RCC 7860 (cell line): ENCODE results near the gene DSG2.
"Not testable (repeated sequence)": the region's sequence is repeated elsewhere in the genome, so short reads cannot be mapped to it uniquely, and the experiment has no call there.

Source experiments
- DNase-seq: peaks from one replicate; pipeline ENCODE4 v3.0.0-alpha.2; 2015; ENCODE audit warnings: low spot score
- FAIRE-seq: peaks from 2 replicates; lab custom pipeline; 2012; peaks lifted over from hg19 to GRCh38; lab: Jason Lieb, UNC

DSG2 gene

GRCh38 chr18:31497836-31498573, at the start of gene DSG2:
Gene DSG2, plus strand, starts transcription at chr18:31498177. Its CDS starts 75 bp downstream, at chr18:31498252.
- DNase-seq (peak; percentile 35), FAIRE-seq (no peak)

- no peak for FAIRE-seq
- no peak for DNase-seq
Observed at GRCh38 chr18:31450409-31450808, 47.6 kb upstream of the DSG2 start.

DNA sequence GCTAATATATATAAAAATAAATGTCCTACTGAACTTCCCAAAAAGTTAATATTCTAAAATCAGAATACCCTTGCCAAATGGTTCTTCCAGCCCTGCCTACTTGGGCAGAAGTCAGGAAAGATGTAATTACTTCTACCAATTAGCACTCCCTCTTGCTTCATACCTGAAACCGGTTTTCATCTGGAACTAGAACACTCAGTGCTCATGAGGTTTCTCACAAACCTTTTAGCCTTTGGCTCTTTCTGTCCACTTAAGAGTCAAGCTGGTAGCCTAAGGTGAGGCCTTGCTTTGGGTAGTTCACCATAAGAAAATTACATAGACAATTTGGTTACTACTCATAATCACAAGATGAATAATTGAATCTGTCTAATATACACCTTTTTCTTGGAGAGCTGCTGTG, 46.4 kb upstream of the DSG2 start:
- DNase-seq (no peak), FAIRE-seq (no peak)

GRCh38 chr18:31454066-31454708, 43.8 kb upstream of the DSG2 start:
- peak; percentile 76 for DNase-seq
- peak; percentile 91 for FAIRE-seq

GRCh38 chr18:31469629-31470028, 28.3 kb upstream of the DSG2 start:
- DNase-seq, result no peak

DNA sequence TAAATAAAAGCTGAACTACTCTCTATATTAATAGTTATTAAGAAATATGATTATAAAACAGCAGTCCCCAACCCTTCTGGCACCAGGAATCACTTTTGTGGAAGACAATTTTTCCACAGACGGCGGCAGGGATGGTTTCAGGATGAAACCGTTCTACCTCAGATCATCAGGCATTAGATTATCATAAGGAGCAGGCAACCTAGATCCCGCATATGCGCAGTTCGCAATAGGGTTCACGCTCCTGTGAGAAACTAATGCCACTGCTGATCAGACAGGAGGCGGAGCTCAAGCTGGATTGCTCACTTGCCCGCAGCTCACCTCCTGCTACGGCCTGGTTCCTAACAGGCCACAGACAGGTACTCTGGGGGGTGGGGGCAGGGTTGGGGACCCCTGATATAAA, 19.3 kb upstream of the DSG2 start:
- no peak for FAIRE-seq
- no peak for DNase-seq

More at GRCh38 chr18:31469629-31470028, 28.3 kb upstream of the DSG2 start:
- FAIRE-seq, result no peak

DNA sequence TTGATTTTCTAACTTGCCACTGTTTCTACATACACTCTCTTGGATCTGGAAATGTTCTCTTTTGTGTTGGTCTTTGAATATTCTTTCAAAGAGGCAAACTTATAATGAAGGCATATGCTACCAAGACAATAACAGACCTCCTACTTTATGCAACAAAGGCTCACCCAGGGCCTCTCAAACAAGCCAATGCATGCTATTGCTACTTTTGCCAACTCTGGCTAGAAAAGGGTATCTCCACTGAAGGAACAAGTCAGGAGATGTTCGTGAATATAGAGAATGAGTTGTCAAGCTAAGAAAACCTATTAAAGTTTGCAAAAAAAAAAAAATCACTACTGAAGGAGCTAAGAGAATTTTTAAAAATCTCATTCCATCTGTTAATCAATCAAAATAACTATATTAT, 15.9 kb upstream of the DSG2 start:
- FAIRE-seq (no peak), DNase-seq (no peak)

GRCh38 chr18:31483396-31483795, 14.6 kb upstream of the DSG2 start:
- DNase-seq (no peak), FAIRE-seq (no peak)

- DNase-seq (no peak), FAIRE-seq (no peak)
Observed at GRCh38 chr18:31484461-31484860, 13.5 kb upstream of the DSG2 start.

- no peak for FAIRE-seq
- DNase-seq, result no peak
Observed at GRCh38 chr18:31486165-31486564, 11.8 kb upstream of the DSG2 start.

DNA sequence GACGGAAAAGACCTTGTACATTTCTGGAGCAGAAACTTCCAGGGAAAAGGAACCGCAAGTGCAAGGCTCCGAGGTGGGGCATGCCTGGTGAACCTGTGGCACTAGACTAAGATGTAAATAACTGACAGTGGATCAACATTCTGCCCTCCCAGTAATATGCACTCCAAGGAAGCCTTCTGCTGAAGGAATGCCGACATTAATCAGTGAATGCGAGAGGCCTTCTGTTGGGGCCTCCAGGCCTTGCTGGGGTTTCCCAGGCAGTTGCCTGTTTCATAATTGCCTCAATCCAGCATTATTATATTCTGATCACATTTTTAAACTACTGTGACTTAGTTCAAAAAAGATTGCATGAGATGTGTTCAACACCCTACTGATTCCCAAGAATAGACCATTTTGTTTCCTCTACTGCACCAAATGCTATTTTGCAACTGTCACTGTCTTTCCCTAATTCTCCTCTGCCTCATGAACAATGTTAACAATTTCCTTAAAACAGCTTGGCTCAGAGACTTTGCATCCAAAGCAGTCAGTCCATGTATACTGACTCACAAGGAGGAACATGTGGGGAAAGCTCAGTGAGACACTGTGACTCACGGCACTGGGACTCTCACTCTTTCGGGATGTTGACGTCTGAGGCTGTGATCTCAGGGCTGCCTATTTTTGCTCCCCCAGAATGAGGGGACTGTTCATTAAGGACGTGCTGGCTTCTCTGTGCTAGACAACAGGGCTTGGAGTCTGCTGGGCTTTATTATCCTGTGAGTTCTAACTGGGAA, 10.5 kb upstream of the DSG2 start:
- peak; percentile 93 for FAIRE-seq
- DNase-seq, result peak; percentile 82

- DNase-seq (peak; percentile 36), FAIRE-seq (peak; percentile 25)
Observed at GRCh38 chr18:31489311-31489710, 8.7 kb upstream of the DSG2 start.

GRCh38 chr18:31490387-31490786, 7.6 kb upstream of the DSG2 start:
- FAIRE-seq, result peak; percentile 75
- peak; percentile 46 for DNase-seq

GRCh38 chr18:31490833-31491232, 7.1 kb upstream of the DSG2 start:
- DNase-seq, result peak; percentile 12
- no peak for FAIRE-seq

DNA sequence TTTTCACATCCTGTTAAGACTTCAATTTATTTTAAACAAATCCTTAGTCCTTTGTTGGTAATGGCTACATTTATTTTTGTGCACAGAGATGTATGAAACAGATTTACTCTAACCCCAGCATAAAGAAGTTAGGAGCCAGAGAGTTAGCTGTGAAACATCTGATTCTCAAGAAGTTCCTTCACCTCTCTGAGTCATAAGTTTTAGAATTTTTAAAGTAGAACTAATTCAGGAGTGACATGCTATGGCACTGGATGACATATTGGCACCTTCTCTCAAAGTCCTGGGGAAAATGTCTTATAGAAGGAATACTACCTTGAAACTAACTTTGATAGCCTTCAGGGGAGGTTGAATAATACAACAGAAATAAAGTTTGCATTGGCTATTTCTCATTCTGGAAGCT, 6.4 kb upstream of the DSG2 start:
- no peak for DNase-seq
- FAIRE-seq, result no peak

- DNase-seq, result no peak
- no peak for FAIRE-seq
Observed at GRCh38 chr18:31492671-31493070, 5.3 kb upstream of the DSG2 start.

GRCh38 chr18:31493171-31493570, 4.8 kb upstream of the DSG2 start:
- FAIRE-seq (no peak), DNase-seq (no peak)

DNA sequence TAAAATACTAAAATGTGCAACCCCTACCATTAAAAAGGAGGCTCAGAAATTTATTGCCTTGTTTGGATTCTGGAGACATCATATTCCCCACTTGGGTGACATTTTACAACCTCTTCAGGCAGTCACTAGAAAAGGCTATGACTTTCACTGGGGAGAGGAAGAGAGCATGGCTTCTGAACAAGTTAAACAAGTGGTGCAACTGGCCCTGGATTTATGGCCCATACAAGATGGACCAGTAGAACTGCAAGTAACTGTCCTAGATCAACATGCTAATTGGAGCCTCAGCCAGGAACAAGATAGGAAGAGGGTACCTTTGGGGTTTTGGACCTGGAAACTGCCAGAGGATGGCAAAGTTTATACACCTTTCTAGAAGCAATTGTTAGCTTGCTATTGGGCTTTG, 4.0 kb upstream of the DSG2 start:
- DNase-seq (no peak), FAIRE-seq (no peak)

DNA sequence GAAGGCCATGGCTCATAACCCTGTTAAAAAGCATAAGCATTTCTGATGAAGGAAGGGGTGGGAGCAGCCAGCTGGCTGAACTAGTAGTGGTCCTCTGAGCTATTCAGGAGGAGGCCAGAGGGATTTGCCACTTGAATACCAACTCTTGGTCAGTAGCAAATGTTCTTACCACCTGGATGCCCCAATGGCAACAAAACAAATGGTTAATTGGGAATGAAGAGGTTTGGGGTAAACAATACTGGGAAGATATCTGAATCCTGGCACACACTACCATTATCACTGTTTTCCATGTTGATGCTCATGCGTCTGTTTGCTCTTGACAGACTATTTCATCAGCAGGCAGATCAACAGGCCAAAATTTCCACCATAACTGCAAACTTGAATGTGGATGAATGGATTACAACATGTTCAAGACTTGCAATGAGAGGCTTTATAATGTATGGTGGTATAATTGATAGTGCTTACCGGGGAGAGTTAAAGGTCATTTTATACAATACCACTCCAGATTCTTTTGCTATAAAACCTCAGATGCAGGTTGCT, 3.2 kb upstream of the DSG2 start:
- FAIRE-seq, result not testable (repeated sequence)

DNA sequence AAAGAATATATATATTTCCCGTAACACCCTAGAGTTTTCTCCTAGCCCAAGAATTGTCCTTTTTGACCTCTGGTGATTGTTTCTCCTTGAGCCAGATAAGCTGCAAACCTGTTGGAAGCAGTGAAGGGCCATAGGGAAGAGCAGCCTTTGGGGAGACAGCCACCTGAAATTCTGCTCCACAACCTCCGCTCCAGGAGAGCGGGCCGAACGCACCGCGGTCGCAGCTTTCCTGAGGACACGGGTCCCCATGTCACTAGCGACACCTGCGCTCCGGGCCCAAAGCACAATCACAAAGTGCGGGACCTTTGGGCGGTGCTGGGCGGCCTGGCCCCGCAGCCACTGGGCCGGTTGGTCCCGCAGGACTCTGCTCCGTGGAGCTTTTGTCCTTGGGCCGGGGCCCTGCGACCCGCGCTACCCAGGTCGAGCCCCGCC, 557 bp upstream of the DSG2 start:
- FAIRE-seq, result no peak

More for the DNA sequence above, 3.2 kb upstream of the DSG2 start:
- not testable (repeated sequence) for DNase-seq

More for the DNA sequence above, 557 bp upstream of the DSG2 start:
- no peak for DNase-seq
